Loucy (cell line): ENCODE measurements around the gene GPHN.
A peak's percentile ranks its signal among the peaks of the same experiment; 100 is the strongest.

Experiments
- H2AFZ ChIP-seq: fragments of 200-600 bp; sonication (generic); 2 replicates; pipeline ENCODE4 v1.6.0; 2016; ENCODE audit warnings: antibody characterized with exemption, mild to moderate bottlenecking, low read length, moderate library complexity
- H3F3A ChIP-seq: fragments of 200-600 bp; 2 replicates; pipeline ENCODE4 v1.6.0; 2016; ENCODE audit warnings: antibody characterized with exemption, low read depth, mild to moderate bottlenecking
- H3K27me3 ChIP-seq: fragments of 200-600 bp; sonication (generic); 2 replicates; pipeline ENCODE4 v1.6.1; 2014; ENCODE audit warnings: low read length, mild to moderate bottlenecking; ENCODE audit not compliant: insufficient read depth, poor library complexity, severe bottlenecking
- H3K36me3 ChIP-seq: fragments of 200-600 bp; sonication (generic); 2 replicates; pipeline ENCODE4 v1.6.1; 2016; ENCODE audit warnings: low read length; ENCODE audit not compliant: insufficient read depth
- H3K4me1 ChIP-seq: fragments of 200-600 bp; sonication (generic); 2 replicates; pipeline ENCODE4 v1.5.1; 2014; ENCODE audit warnings: low read length, mild to moderate bottlenecking; ENCODE audit not compliant: insufficient read depth, poor library complexity, severe bottlenecking
- H3K4me2 ChIP-seq: fragments of 200-600 bp; sonication (generic); 2 replicates; pipeline ENCODE4 v1.6.0; 2014; ENCODE audit warnings: antibody characterized with exemption, low read length, low read depth, mild to moderate bottlenecking; ENCODE audit not compliant: poor library complexity, severe bottlenecking
- H3K4me3 ChIP-seq: fragments of 200-600 bp; sonication (generic); 2 replicates; pipeline ENCODE4 v1.5.1; 2014; ENCODE audit warnings: low read length, mild to moderate bottlenecking, mixed read lengths; ENCODE audit not compliant: poor library complexity, severe bottlenecking
- H3K79me2 ChIP-seq: fragments of 200-600 bp; sonication (generic); 2 replicates; pipeline ENCODE4 v1.6.1; 2014; ENCODE audit warnings: low read length; ENCODE audit not compliant: insufficient read depth
- H3K9ac ChIP-seq: fragments of 200-600 bp; sonication (generic); 2 replicates; pipeline ENCODE4 v1.6.0; 2014; ENCODE audit warnings: mild to moderate bottlenecking, low read depth, low read length, moderate library complexity; ENCODE audit not compliant: poor library complexity, severe bottlenecking
- H3K9me2 ChIP-seq: fragments of 200-600 bp; sonication (generic); replicated peaks from 2 replicates; pipeline ENCODE4 v1.6.1; 2016; ENCODE audit warnings: low read depth, low read length, mixed read lengths
- H3K9me3 ChIP-seq: fragments of 200-600 bp; sonication (generic); 2 replicates; pipeline ENCODE4 v1.6.1; 2014; ENCODE audit warnings: mild to moderate bottlenecking, antibody characterized with exemption, low read length, low read depth; ENCODE audit not compliant: insufficient read depth
- H4K20me1 ChIP-seq: fragments of 200-600 bp; sonication (generic); 2 replicates; pipeline ENCODE4 v1.6.0; 2014; ENCODE audit warnings: antibody characterized with exemption, low read length, mild to moderate bottlenecking; ENCODE audit not compliant: insufficient read depth, poor library complexity, severe bottlenecking
- EZH2phosphoT487 ChIP-seq: fragments of 200-600 bp; IDR thresholded peaks from 2 replicates; pipeline ENCODE4 v1.6.1; 2018; ENCODE audit warnings: antibody characterized with exemption, mild to moderate bottlenecking, moderate library complexity, borderline replicate concordance
- TF ChIP-seq, protein P1 (sequence below): fragments of 200-600 bp; sonication (generic); conservative IDR thresholded peaks from 2 replicates; pipeline ENCODE4 v1.5.1; 2014; ENCODE audit warnings: mild to moderate bottlenecking, antibody characterized with exemption, low read length

GPHN gene

DNA sequence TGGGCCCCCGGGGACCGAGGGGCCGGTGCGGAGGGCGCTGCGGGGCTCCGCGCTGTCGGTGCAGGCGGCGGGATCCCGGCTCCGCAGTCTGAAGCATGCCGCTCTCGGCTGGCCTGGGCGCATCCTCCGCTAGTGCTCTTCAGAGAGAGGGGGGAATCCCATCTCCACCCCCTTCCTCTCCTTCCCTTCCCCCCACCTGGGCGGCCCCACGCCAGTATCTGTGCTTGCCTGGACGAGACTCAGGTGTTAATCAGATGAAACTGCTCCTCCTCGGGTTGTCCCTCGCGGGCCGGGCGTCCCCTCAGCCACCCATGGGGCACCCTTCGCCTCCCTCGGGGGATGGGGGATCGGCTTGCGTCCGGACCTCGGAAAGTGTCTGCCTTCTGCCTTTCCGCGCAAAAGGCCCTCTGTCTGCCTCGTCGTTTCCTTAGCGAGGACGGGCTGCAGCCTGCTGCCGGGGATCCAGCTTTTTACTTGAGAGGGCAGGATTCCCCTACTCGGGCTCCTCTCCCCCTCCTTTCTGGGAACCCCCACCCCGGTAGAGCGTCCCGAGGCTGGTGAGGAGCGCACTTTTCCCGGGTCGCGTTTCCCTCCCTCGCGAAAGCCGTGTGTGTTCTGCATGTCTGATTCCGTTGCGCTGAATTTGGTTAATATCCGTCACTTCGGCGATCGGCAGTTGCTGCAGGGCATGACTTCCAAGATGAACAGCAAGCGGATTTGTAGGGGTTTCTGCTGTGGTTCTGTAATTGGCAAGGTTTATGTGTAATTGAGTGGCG lies 1.1 kb downstream of the GPHN start:
- no peaks in the 10 kb centered on the region for H3K36me3 ChIP-seq
- H3K27me3 ChIP-seq, result no peaks in the 10 kb centered on the region
- H3K4me1 ChIP-seq, result peaks cover 38% of the 10 kb centered on the region
- peak overlapping the region; percentile 99 for H3K4me3 ChIP-seq
- no peaks in the 10 kb centered on the region for H3F3A ChIP-seq
- H3K9ac ChIP-seq, result peak overlapping the region; percentile 93
- peak overlapping the region; percentile 88 for H3K4me2 ChIP-seq
- no peaks in the 10 kb centered on the region for H3K9me2 ChIP-seq
- peak overlapping the region; percentile 82 for H2AFZ ChIP-seq
- TF ChIP-seq, protein P1, sequence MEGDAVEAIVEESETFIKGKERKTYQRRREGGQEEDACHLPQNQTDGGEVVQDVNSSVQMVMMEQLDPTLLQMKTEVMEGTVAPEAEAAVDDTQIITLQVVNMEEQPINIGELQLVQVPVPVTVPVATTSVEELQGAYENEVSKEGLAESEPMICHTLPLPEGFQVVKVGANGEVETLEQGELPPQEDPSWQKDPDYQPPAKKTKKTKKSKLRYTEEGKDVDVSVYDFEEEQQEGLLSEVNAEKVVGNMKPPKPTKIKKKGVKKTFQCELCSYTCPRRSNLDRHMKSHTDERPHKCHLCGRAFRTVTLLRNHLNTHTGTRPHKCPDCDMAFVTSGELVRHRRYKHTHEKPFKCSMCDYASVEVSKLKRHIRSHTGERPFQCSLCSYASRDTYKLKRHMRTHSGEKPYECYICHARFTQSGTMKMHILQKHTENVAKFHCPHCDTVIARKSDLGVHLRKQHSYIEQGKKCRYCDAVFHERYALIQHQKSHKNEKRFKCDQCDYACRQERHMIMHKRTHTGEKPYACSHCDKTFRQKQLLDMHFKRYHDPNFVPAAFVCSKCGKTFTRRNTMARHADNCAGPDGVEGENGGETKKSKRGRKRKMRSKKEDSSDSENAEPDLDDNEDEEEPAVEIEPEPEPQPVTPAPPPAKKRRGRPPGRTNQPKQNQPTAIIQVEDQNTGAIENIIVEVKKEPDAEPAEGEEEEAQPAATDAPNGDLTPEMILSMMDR, result no peak
- no peak for TF ChIP-seq EZH2phosphoT487
- peaks cover 51% of the 10 kb centered on the region for H3K79me2 ChIP-seq
- H3K9me3 ChIP-seq, result no peaks in the 10 kb centered on the region
- peaks cover 57% of the 10 kb centered on the region for H4K20me1 ChIP-seq

GRCh38 chr14:66509874-66510273 lies 1.9 kb downstream of the GPHN start:
- H3K27me3 ChIP-seq, result no peaks in the 10 kb centered on the region
- no peaks in the 10 kb centered on the region for H3K9me3 ChIP-seq
- peak overlapping the region; percentile 88 for H3K4me2 ChIP-seq
- H3K4me1 ChIP-seq, result peaks cover 40% of the 10 kb centered on the region
- no peaks in the 10 kb centered on the region for H3K9me2 ChIP-seq
- peaks cover 57% of the 10 kb centered on the region for H3K79me2 ChIP-seq
- peak overlapping the region; percentile 93 for H3K9ac ChIP-seq
- H2AFZ ChIP-seq, result no peak overlapping the region
- H3K36me3 ChIP-seq, result no peaks in the 10 kb centered on the region
- H4K20me1 ChIP-seq, result peaks cover 59% of the 10 kb centered on the region
- TF ChIP-seq, protein P1, result no peak
- TF ChIP-seq EZH2phosphoT487, result no peak
- H3F3A ChIP-seq, result no peaks in the 10 kb centered on the region
- H3K4me3 ChIP-seq, result peak overlapping the region; percentile 99

DNA sequence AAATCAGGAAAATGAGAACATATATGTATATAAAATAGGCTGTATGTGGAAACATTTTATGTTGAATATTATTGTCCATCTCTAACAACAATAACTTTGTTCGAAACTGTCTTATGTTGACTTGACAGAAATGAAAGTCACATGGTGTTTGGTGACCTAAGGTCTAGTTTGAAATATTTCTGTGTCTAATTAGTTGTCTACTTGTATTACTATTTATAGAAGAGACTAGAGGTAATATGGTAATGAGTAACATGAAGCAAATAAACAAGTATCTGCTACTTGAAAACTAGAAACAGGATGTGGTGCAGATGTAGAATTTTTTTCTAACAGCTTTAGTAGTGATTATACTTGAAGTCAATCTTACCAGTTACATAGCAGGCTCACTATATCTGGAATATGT lies 3.9 kb downstream of the GPHN start:
- Histone ChIP-seq H3K79me2 (peaks cover 60% of the 10 kb centered on the region), H4K20me1 (peaks cover 59% of the 10 kb centered on the region)
- no peak for TF ChIP-seq EZH2phosphoT487
- TF ChIP-seq, protein P1, result no peak

More for the DNA sequence above, 3.9 kb downstream of the GPHN start:
- Histone ChIP-seq H3K4me2 (peak overlapping the region; percentile 88), H3F3A (no peaks in the 10 kb centered on the region), H3K4me3 (peak overlapping the region; percentile 47), H3K9ac (peak overlapping the region; percentile 8), H3K27me3 (no peaks in the 10 kb centered on the region), H3K9me3 (no peaks in the 10 kb centered on the region), H2AFZ (no peak overlapping the region), H3K4me1 (peaks cover 43% of the 10 kb centered on the region), H3K9me2 (no peaks in the 10 kb centered on the region), H3K36me3 (no peaks in the 10 kb centered on the region)
